Retinal pigment epithelial cell (primary cell): ENCODE data around the gene CDKN2AIPNL.

Experiments
- DNase-seq: peaks from one replicate; pipeline ENCODE4 v3.0.0-alpha.2; 2010; ENCODE audit warnings: low read depth
- H3K4me3 ChIP-seq: 2 replicates; pipeline ENCODE4 v1.5.1; 2011; ENCODE audit warnings: mild to moderate bottlenecking, low read length, control low read depth, moderate library complexity
- CTCF ChIP-seq: conservative IDR thresholded peaks from 2 replicates; pipeline ENCODE4 v1.5.1; 2011; ENCODE audit warnings: low read depth, low read length, control low read depth, inconsistent platforms

Gene CDKN2AIPNL

GRCh38 chr5:134406390-134406789, 5.3 kb downstream of the CDKN2AIPNL start:
- H3K4me3 ChIP-seq: no peak overlapping the region
- no peak for DNase-seq
- TF ChIP-seq CTCF: no peak

- no peak for TF ChIP-seq CTCF
Observed at GRCh38 chr5:134403951-134404350, 7.7 kb downstream of the CDKN2AIPNL start.

GRCh38 chr5:134398609-134399155, 13.0 kb downstream of the CDKN2AIPNL start:
- no peak for DNase-seq
- TF ChIP-seq CTCF: no peak
- H3K4me3 ChIP-seq: no peak overlapping the region

More at GRCh38 chr5:134403951-134404350, 7.7 kb downstream of the CDKN2AIPNL start:
- DNase-seq: no peak
- no peak overlapping the region for H3K4me3 ChIP-seq

- no peak for DNase-seq
- no peak for TF ChIP-seq CTCF
- no peak overlapping the region for H3K4me3 ChIP-seq
Observed at GRCh38 chr5:134397196-134397595, 14.5 kb downstream of the CDKN2AIPNL start.

- H3K4me3 ChIP-seq: no peak overlapping the region
- DNase-seq: no peak
- TF ChIP-seq CTCF: no peak
Observed at GRCh38 chr5:134396274-134396673, 15.4 kb downstream of the CDKN2AIPNL start.

GRCh38 chr5:134394932-134395331, 16.7 kb downstream of the CDKN2AIPNL start:
- no peak for DNase-seq
- no peak overlapping the region for H3K4me3 ChIP-seq
- no peak for TF ChIP-seq CTCF

GRCh38 chr5:134392301-134392700, 19.4 kb downstream of the CDKN2AIPNL start:
- no peak for DNase-seq
- TF ChIP-seq CTCF: no peak
- H3K4me3 ChIP-seq: no peak overlapping the region
